Breast epithelium (tissue), 4 donors: Measurements from ENCODE around the gene CLN3. TPM values are rescaled to one million over a fixed set of nuclear protein-coding genes. Genes with fewer than 3 reads are reported as not detected.

Experiments used
- DNase-seq, 2 donors: peaks; one replicate each; pipeline ENCODE4 v3.0.0-alpha.2; 2019; ENCODE audit warnings: low spot score in 2 of 2
- H3K27ac ChIP-seq, 2 donors: fragments of 200-600 bp; sonication (generic) in 1 of 2; one replicate each; pipeline ENCODE4 v1.5.1; 2016 to 2019; ENCODE audit warnings: mild to moderate bottlenecking in 1 of 2
- H3K27me3 ChIP-seq, 2 donors: fragments of 200-600 bp; sonication (generic) in 1 of 2; one replicate each; pipeline versions ENCODE4 v1.5.1 to v1.6.0; 2017 to 2019; ENCODE audit warnings: control low read depth in 1 of 2, mild to moderate bottlenecking in 1 of 2
- H3K36me3 ChIP-seq: fragments of 200-600 bp; one replicate; pipeline ENCODE4 v1.5.1; 2019
- H3K4me1 ChIP-seq, 2 donors: fragments of 200-600 bp; sonication (generic); one replicate each; pipeline ENCODE4 v1.5.1; 2016 to 2019; ENCODE audit warnings: control low read depth in 1 of 2
- H3K4me3 ChIP-seq, 3 donors: fragments of 200-600 bp; sonication (generic); 1 replicate in 2 of 3; 2 replicates in 1 of 3; pipeline ENCODE4 v1.5.1; 2016 to 2019; ENCODE audit warnings: mild to moderate bottlenecking in 3 of 3, moderate library complexity in 2 of 3
- H3K9me3 ChIP-seq, 2 donors: fragments of 200-600 bp; sonication (generic) in 1 of 2; one replicate each; pipeline ENCODE4 v1.5.1; 2016 to 2019; ENCODE audit warnings: control low read depth in 1 of 2
- CTCF ChIP-seq, 3 donors: fragments of 450-650 bp; IDR thresholded peaks; one replicate each; pipeline ENCODE4 v1.5.1; 2016 to 2017; ENCODE audit warnings: antibody characterized with exemption in 3 of 3, mild to moderate bottlenecking in 3 of 3, moderate library complexity in 3 of 3
- POLR2A ChIP-seq: fragments of 450-650 bp; IDR thresholded peaks from one replicate; pipeline ENCODE4 v1.6.1; 2016; ENCODE audit warnings: antibody characterized with exemption, mild to moderate bottlenecking, moderate library complexity
- POLR2AphosphoS5 ChIP-seq, 3 donors: sonication (generic); formaldehyde crosslinking; IDR thresholded peaks; one replicate each; pipeline ENCODE4 v1.6.1; 2017; ENCODE audit warnings: antibody characterized with exemption in 3 of 3
- intact Hi-C: fragments of 100-400 bp; cut with DNase I; formaldehyde crosslinking; loops from one replicate; pipeline ENCODE4 v1.15.1; 2023; ENCODE audit warnings: low total_unique reads
- total RNA-seq, 3 donors: library from RNA; depleted of rRNA; stranded (reverse); fragments of >200 nt; gene quantifications; one replicate each; pipeline ENCODE4 v1.1.0, GENCODE V29; 2016

The CLN3 gene
- total RNA-seq, 3 donors from 2014 or later = 25.1 to 39.1 (median 38.7) TPM

DNA sequence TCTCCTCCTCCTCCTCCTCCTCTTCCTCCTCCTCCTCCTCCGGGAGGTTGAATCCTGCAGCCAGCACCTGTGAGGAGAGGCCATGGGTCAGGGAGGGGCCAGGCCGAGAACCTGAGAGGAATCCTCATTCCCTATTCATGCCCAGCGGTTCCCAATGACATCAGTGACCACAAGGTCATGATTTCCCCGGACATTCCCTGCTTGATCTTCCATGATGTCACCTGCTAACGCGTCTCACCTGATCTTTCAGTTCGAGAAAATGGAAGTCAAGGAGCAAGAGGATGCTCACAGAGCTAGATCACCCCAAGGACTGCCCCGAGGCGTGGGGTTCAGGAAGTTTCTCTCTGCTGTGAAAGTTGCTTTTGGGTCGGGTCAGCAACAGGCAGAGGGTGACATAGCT is 8.0 kb upstream of the CLN3 start:
- H3K9me3 ChIP-seq = no peaks in the 10 kb centered on the region
- H3K36me3 ChIP-seq = no peaks in the 10 kb centered on the region
- H3K4me3 ChIP-seq = no peak overlapping the region
- H3K27me3 ChIP-seq = no peaks in the 10 kb centered on the region
- TF ChIP-seq POLR2A = no peak
- TF ChIP-seq POLR2AphosphoS5 (IDR thresholded peaks at IDR 0.05) = no peak
- TF ChIP-seq CTCF (IDR thresholded peaks at IDR 0.05) = no peak
- no peak for DNase-seq
- no peak overlapping the region for H3K27ac ChIP-seq
- H3K4me1 ChIP-seq = peaks cover 0 to 2% of the 10 kb centered on the region in 2 donors
- intact Hi-C loops = loop anchor here (10.0 kb wide), 1 partner anchor 45 kb away; no protein-coding TSS in a partner anchor

GRCh38 chr16:28498666-28499381 is 7.0 kb upstream of the CLN3 start:
- TF ChIP-seq POLR2AphosphoS5 (IDR thresholded peaks at IDR 0.05) = no peak

GRCh38 chr16:28497861-28498599 is 6.2 kb upstream of the CLN3 start:
- no peaks in the 10 kb centered on the region for H3K9me3 ChIP-seq
- no peak for TF ChIP-seq POLR2A
- TF ChIP-seq CTCF (IDR thresholded peaks at IDR 0.05) = no peak
- H3K4me1 ChIP-seq = no peaks in the 10 kb centered on the region
- no peak overlapping the region for H3K27ac ChIP-seq
- H3K4me3 ChIP-seq = no peak overlapping the region
- intact Hi-C loops = loop anchor here (10.0 kb wide), 1 partner anchor 47 kb away; no protein-coding TSS in a partner anchor
- no peaks in the 10 kb centered on the region for H3K36me3 ChIP-seq
- no peaks in the 10 kb centered on the region for H3K27me3 ChIP-seq
- no peak for DNase-seq

More at GRCh38 chr16:28498666-28499381, 7.0 kb upstream of the CLN3 start:
- Histone ChIP-seq H3K36me3 (no peaks in the 10 kb centered on the region), H3K9me3 (no peaks in the 10 kb centered on the region), H3K4me3 (no peak overlapping the region), H3K27me3 (no peaks in the 10 kb centered on the region), H3K4me1 (no peaks in the 10 kb centered on the region), H3K27ac (no peak overlapping the region)
- intact Hi-C loops = loop anchor here (10.0 kb wide), 1 partner anchor 46 kb away; no protein-coding TSS in a partner anchor
- DNase-seq = no peak

GRCh38 chr16:28497386-28497785 is 5.5 kb upstream of the CLN3 start:
- no peak for DNase-seq
- no peaks in the 10 kb centered on the region for H3K4me1 ChIP-seq
- no peaks in the 10 kb centered on the region for H3K9me3 ChIP-seq
- H3K4me3 ChIP-seq = no peak overlapping the region
- no peaks in the 10 kb centered on the region for H3K27me3 ChIP-seq
- no peaks in the 10 kb centered on the region for H3K36me3 ChIP-seq
- TF ChIP-seq POLR2AphosphoS5 (IDR thresholded peaks at IDR 0.05) (no peak), CTCF (IDR thresholded peaks at IDR 0.05) (no peak), POLR2A (no peak)
- intact Hi-C loops = loop anchor here (10.0 kb wide), 1 partner anchor 47 kb away; no protein-coding TSS in a partner anchor
- H3K27ac ChIP-seq = no peak overlapping the region

GRCh38 chr16:28496844-28497243 is 5.0 kb upstream of the CLN3 start:
- TF ChIP-seq POLR2A (no peak), POLR2AphosphoS5 (IDR thresholded peaks at IDR 0.05) (no peak), CTCF (IDR thresholded peaks at IDR 0.05) (no peak)
- no peak overlapping the region for H3K4me3 ChIP-seq
- no peaks in the 10 kb centered on the region for H3K36me3 ChIP-seq
- H3K27ac ChIP-seq = no peak overlapping the region
- H3K4me1 ChIP-seq = no peaks in the 10 kb centered on the region
- H3K9me3 ChIP-seq = no peaks in the 10 kb centered on the region
- intact Hi-C loops = loop anchor here (10.0 kb wide), 1 partner anchor 48 kb away; no protein-coding TSS in a partner anchor
- no peaks in the 10 kb centered on the region for H3K27me3 ChIP-seq
- no peak for DNase-seq
